ENCODE data around the gene SPDEF. TPM values are rescaled to one million over a fixed set of nuclear protein-coding genes. Genes with fewer than 3 reads are reported as not detected.

SPDEF gene
- polyA plus RNA-seq, 1 donor (not counting 4 experiments of a cell fraction or from before 2014, with no cell fraction given), result 0.03 TPM

- dilution Hi-C loops (cut with MboI; ENCODE audit: extremely low pct_ligation_motif_present, low sequenced_read_pairs), result no loop called here
- Histone ChIP-seq H2AFZ (ENCODE audit: control insufficient read depth, low read length) (no peak overlapping the region), H3K4me3 (ENCODE audit: control insufficient read depth in 2 of 3, extremely low read depth in 1 of 3, insufficient read depth in 2 of 3, low read depth in 1 of 3, low read length in 3 of 3) (no peak overlapping the region), H3K27ac (ENCODE audit: control insufficient read depth, insufficient read depth, low read length) (no peak overlapping the region), H3K79me2 (ENCODE audit: control insufficient read depth, insufficient read depth, low read length) (no peaks in the 10 kb centered on the region), H3K4me2 (ENCODE audit: control insufficient read depth, extremely low read depth, insufficient read depth, low read depth, low read length) (no peak overlapping the region), H3K4me1 (ENCODE audit: control insufficient read depth, extremely low read depth, insufficient read depth, low read length) (no peaks in the 10 kb centered on the region), H3K9ac (ENCODE audit: control insufficient read depth, extremely low read depth, insufficient read depth, low read length) (no peak overlapping the region), H3K9me3 (ENCODE audit: control insufficient read depth, low read depth, low read length) (no peaks in the 10 kb centered on the region), H3K9me1 (ENCODE audit: control insufficient read depth, extremely low read depth, insufficient read depth, low read length) (no peaks in the 10 kb centered on the region), H4K20me1 (ENCODE audit: control insufficient read depth, extremely low read depth, insufficient read depth, low read length) (no peaks in the 10 kb centered on the region), H3K27me3 (ENCODE audit: control insufficient read depth, extremely low read depth, insufficient read depth, low read length) (peaks cover 6% of the 10 kb centered on the region), H3K36me3 (ENCODE audit: control insufficient read depth in 2 of 2, extremely low read depth in 1 of 2, insufficient read depth in 2 of 2, low read length in 2 of 2) (no peaks in the 10 kb centered on the region)
- TF ChIP-seq CTCF (optimal IDR thresholded peaks at IDR 0.05 in 1 of 3, IDR thresholded peaks at IDR 0.05 in 1 of 3, conservative IDR thresholded peaks at IDR 0.05 in 1 of 3; ENCODE audit: extremely low read depth in 1 of 3, insufficient read depth in 2 of 3, low read length in 3 of 3), result no peak
- no peak for TF ChIP-seq EZH2 (IDR thresholded peaks at IDR 0.05; ENCODE audit: low read length)
- no peak for DNase-seq (ENCODE audit: low read depth, low spot score)
- no peak for FAIRE-seq
Measured at GRCh38 chr6:34520645-34521462, 35.3 kb downstream of the SPDEF start.

GRCh38 chr6:34519971-34520644 is 36.0 kb downstream of the SPDEF start:
- H3K27me3 ChIP-seq (ENCODE audit: control insufficient read depth, extremely low read depth, insufficient read depth, low read length), result peaks cover 12% of the 10 kb centered on the region
- no peaks in the 10 kb centered on the region for H3K9me1 ChIP-seq (ENCODE audit: control insufficient read depth, extremely low read depth, insufficient read depth, low read length)
- H3K36me3 ChIP-seq (ENCODE audit: control insufficient read depth in 2 of 2, extremely low read depth in 1 of 2, insufficient read depth in 2 of 2, low read length in 2 of 2), result no peaks in the 10 kb centered on the region
- H2AFZ ChIP-seq (ENCODE audit: control insufficient read depth, low read length), result no peak overlapping the region
- FAIRE-seq (no peak), DNase-seq (ENCODE audit: low read depth, low spot score) (no peak)
- no peak for TF ChIP-seq CTCF (optimal IDR thresholded peaks at IDR 0.05 in 1 of 3, IDR thresholded peaks at IDR 0.05 in 1 of 3, conservative IDR thresholded peaks at IDR 0.05 in 1 of 3; ENCODE audit: extremely low read depth in 1 of 3, insufficient read depth in 2 of 3, low read length in 3 of 3)
- no peaks in the 10 kb centered on the region for H4K20me1 ChIP-seq (ENCODE audit: control insufficient read depth, extremely low read depth, insufficient read depth, low read length)
- no peak overlapping the region for H3K9ac ChIP-seq (ENCODE audit: control insufficient read depth, extremely low read depth, insufficient read depth, low read length)
- no peak overlapping the region for H3K4me2 ChIP-seq (ENCODE audit: control insufficient read depth, extremely low read depth, insufficient read depth, low read depth, low read length)
- dilution Hi-C loops (cut with MboI; ENCODE audit: extremely low pct_ligation_motif_present, low sequenced_read_pairs), result no loop called here
- H3K79me2 ChIP-seq (ENCODE audit: control insufficient read depth, insufficient read depth, low read length), result no peaks in the 10 kb centered on the region
- H3K4me1 ChIP-seq (ENCODE audit: control insufficient read depth, extremely low read depth, insufficient read depth, low read length), result no peaks in the 10 kb centered on the region
- no peaks in the 10 kb centered on the region for H3K9me3 ChIP-seq (ENCODE audit: control insufficient read depth, low read depth, low read length)
- no peak overlapping the region for H3K4me3 ChIP-seq (ENCODE audit: control insufficient read depth in 2 of 3, extremely low read depth in 1 of 3, insufficient read depth in 2 of 3, low read depth in 1 of 3, low read length in 3 of 3)
- H3K27ac ChIP-seq (ENCODE audit: control insufficient read depth, insufficient read depth, low read length), result no peak overlapping the region
